ENCODE results near the gene IQCE. TPM values are rescaled to one million over a fixed set of nuclear protein-coding genes. Genes with fewer than 3 reads are reported as not detected.

Gene IQCE
- total RNA-seq, 4 donors from 2014 or later = 27.2 to 187 (median 55.5) TPM

GRCh38 chr7:2523461-2523936 is 35.3 kb upstream of the IQCE start:
- 36% methylated on average over 11 of the region's 22 CpGs; no CpG with 5 or more reads in 1 of the 2 donors for WGBS, 2 donors (ENCODE audit: low coverage in 1 of 2)
- in situ Hi-C loops (cut with MboI; ENCODE audit: low pct_ligation_motif_present in 1 of 4, low pct_unique_long_range_greater_than_20kb in 1 of 4, low sequenced_read_pairs in 3 of 4) = no loop called here
- peaks cover 12% of the 10 kb centered on the region for H3K27me3 ChIP-seq
- H3K4me3 ChIP-seq = peak overlapping the region in 3 of 4 donors; percentile 49 to 65 (median 65)
- TF ChIP-seq POLR2AphosphoS5 (IDR thresholded peaks at IDR 0.05) (peak in 2 of 3 donors; percentile 27 to 37), CTCF (IDR thresholded peaks at IDR 0.05) (no peak)
- peak; percentile 70 for DNase-seq
- H3K4me1 ChIP-seq = peaks cover 56 to 88% (median 79%) of the 10 kb centered on the region in 4 donors
- no peaks in the 10 kb centered on the region for H3K36me3 ChIP-seq
- intact Hi-C loops (cut with DNase I; ENCODE audit: low total_unique reads) = no loop called here
- H3K27ac ChIP-seq = peak overlapping the region; percentile 89 to 94 (median 92)
- no peaks in the 10 kb centered on the region for H3K9me3 ChIP-seq

- peaks cover 56 to 88% (median 79%) of the 10 kb centered on the region in 4 donors for H3K4me1 ChIP-seq
- in situ Hi-C loops (cut with MboI; ENCODE audit: low pct_ligation_motif_present in 1 of 4, low pct_unique_long_range_greater_than_20kb in 1 of 4, low sequenced_read_pairs in 3 of 4) = no loop called here
- WGBS, 2 donors (ENCODE audit: low coverage in 1 of 2) = 43% methylated on average over 48 of the region's 51 CpGs; no CpG with 5 or more reads in 1 of the 2 donors
- TF ChIP-seq EP300 (IDR thresholded peaks at IDR 0.05; ENCODE audit: low read depth) (peak; percentile 96), CTCF (IDR thresholded peaks at IDR 0.05) (peak in 1 of 5 experiments; percentile 16), POLR2AphosphoS5 (IDR thresholded peaks at IDR 0.05) (peak; percentile 90 to 98 (median 97)), POLR2A (IDR thresholded peaks at IDR 0.05) (peak; percentile 72)
- H3K27me3 ChIP-seq = peaks cover 8% of the 10 kb centered on the region
- peak overlapping the region; percentile 89 to 94 (median 92) for H3K27ac ChIP-seq
- intact Hi-C loops (cut with DNase I; ENCODE audit: low total_unique reads) = no loop called here
- H3K9me3 ChIP-seq = no peaks in the 10 kb centered on the region
- H3K4me3 ChIP-seq = peak overlapping the region in 2 of 4 donors; percentile 65
- no peaks in the 10 kb centered on the region for H3K36me3 ChIP-seq
- DNase-seq = peak; percentile 95
Measured at GRCh38 chr7:2523941-2524807, 34.6 kb upstream of the IQCE start.

GRCh38 chr7:2524808-2525657 is 33.7 kb upstream of the IQCE start:
- peak overlapping the region in 2 of 4 donors; percentile 15 to 18 for H3K4me3 ChIP-seq
- H3K9me3 ChIP-seq = no peaks in the 10 kb centered on the region
- TF ChIP-seq POLR2A (IDR thresholded peaks at IDR 0.05) = no peak
- peak in 1 of 3 donors; percentile 35 for TF ChIP-seq POLR2AphosphoS5 (IDR thresholded peaks at IDR 0.05)
- TF ChIP-seq CTCF (IDR thresholded peaks at IDR 0.05) = no peak
- TF ChIP-seq EP300 (IDR thresholded peaks at IDR 0.05; ENCODE audit: low read depth) = no peak
- H3K27ac ChIP-seq = peak overlapping the region; percentile 89 to 94 (median 92)
- H3K27me3 ChIP-seq = peaks cover 8% of the 10 kb centered on the region
- in situ Hi-C loops (cut with MboI; ENCODE audit: low pct_ligation_motif_present in 1 of 4, low pct_unique_long_range_greater_than_20kb in 1 of 4, low sequenced_read_pairs in 3 of 4) = no loop called here
- DNase-seq = peak; percentile 41
- H3K4me1 ChIP-seq = peaks cover 64 to 95% (median 86%) of the 10 kb centered on the region in 4 donors
- intact Hi-C loops (cut with DNase I; ENCODE audit: low total_unique reads) = no loop called here
- WGBS, 2 donors (ENCODE audit: low coverage in 1 of 2) = 58% methylated on average over 42 of the region's 53 CpGs; no CpG with 5 or more reads in 1 of the 2 donors
- H3K36me3 ChIP-seq = no peaks in the 10 kb centered on the region
